ENCODE measurements around the gene SGSM1.

SGSM1 gene

DNA sequence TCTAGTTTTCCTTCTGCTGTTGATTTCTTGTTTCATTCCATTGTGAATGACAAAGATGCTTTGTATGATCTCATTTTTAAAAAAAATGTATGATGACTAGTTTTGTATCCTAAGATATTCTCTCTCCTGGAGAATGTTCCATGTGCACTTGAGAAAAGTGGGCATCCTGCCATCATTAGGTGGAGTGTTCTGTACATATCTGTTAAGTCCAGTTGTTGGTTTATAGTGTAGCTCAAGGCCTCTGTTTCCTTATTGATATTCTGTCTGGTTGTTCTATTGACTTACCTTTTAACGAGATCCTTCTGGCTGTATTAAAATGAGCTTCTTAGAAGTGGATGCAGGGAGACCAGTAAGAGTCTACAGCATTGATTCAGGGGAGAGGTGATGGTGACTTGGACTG is 35.2 kb downstream of the SGSM1 start:
- DNase-seq, result no peak

DNA sequence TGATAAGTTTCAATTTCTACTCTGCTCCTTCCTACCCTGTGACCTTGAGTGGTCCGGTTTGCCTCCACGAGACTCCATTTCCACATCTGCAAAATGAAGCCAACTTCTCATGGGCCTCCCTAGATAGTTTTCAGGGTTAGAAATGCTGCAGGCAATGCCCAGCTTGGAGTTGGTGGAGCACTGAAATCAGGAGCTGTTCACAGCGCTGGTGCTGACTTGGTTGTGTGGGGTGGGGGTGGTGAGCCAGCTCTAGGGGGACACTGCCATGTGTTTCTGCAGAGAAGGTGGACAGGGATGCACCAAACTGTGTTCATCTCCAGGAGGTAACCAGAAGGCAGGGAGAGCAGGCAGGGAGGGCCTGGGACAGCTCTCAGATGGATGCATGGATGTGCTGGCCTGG is 37.0 kb downstream of the SGSM1 start:
- no peak for DNase-seq

DNA sequence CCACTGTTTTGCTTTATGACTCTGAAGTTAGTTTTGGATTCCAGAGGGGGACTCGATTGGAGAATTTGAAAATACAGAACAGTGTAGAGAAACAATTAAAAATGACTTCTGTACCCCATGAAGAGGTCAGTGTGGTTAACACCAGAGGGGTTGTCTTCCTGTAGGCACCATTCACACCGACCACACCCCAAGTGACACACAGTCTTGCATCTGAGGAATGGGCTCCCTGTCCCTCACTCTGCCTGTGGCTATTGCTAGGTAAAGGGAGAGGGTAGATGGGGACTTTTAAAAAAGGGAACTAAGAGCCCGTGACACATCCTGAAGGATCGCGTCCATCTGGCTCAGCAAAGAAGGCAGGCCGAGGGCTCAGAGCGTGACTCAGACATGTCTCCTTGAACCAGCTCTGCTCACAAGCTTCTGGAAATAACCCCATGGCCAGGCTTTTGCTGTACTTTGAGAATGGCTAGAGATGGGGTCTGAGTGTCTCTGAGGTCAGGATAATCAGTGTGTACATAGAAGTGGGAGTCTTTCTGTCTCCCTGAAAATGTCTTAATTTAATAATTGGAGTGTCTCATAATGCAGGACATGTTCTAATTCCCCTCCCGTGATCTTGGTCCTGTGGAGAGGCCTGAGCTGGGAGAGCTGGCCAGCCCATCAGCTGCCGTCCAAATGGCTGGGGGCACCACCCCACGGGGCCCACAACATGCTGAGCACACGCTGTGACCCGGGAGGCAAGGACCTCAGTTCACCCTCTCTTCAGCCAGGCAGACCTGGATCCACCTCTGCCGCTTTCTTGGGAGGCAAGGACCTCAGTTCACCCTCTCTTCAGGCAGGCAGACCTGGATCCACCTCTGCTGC is 39.3 kb downstream of the SGSM1 start:
- DNase-seq, result no peak

DNA sequence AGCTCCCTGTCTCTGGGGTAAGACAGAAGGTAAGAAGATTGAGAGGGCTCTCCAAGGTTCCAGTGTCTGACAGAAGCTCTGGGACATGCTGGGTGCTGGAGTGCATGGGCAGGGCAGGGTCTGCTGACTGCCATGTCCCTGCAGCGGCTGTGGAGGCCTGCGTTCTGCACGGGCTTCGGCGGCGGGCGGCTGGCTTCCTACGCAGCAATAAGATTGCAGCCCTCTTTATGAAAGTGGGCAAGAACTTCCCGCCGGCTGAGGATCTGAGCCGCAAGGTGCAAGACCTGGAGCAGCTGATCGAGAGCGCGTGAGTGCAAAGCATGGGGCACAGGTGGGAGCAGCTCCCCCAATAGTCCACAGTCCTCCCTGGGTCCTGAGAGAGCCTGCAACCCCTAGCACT is 41.5 kb downstream of the SGSM1 start:
- no peak for DNase-seq

GRCh38 chr22:24848559-24849168 is 42.7 kb downstream of the SGSM1 start:
- DNase-seq, result no peak

GRCh38 chr22:24855794-24856193 is 49.8 kb downstream of the SGSM1 start:
- no peak for DNase-seq

DNA sequence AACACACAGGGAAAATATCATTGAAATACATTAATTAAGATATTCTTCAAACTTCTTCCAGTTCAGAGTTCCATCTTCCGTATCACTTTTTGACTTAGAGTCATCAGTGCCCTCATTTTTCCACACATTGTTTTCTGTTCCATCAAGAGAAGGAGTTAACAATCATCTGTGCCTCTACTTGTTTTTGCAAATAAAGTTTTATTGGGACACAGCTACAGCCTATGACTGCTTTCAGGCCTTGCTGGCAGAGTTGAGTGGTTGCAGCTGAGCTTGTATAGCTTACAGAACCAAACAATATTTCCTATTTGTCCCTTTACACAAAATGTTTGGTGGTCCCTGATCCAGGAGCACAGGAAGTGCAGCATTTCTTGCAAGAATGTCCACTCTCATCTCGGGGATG is 51.6 kb downstream of the SGSM1 start:
- no peak for DNase-seq

DNA sequence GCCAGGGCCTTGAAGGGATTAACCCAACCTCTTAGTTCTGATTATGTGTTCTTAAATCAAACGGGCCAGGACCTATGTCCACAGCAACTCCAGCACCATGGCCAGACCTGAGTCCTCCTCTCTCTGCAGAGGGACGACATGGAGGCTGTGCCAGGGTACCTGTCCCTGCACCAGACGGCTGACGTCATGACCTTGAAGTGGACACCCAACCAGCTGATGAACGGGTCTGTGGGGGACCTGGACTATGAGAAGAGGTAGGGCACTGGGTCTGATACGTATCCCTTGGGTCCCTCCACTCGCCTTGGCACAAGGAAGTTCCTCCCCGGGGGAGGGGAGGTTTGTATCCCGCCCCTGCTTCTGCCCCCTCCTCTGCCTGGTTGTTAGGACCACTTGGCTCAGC is 53.6 kb downstream of the SGSM1 start:
- no peak for DNase-seq

DNA sequence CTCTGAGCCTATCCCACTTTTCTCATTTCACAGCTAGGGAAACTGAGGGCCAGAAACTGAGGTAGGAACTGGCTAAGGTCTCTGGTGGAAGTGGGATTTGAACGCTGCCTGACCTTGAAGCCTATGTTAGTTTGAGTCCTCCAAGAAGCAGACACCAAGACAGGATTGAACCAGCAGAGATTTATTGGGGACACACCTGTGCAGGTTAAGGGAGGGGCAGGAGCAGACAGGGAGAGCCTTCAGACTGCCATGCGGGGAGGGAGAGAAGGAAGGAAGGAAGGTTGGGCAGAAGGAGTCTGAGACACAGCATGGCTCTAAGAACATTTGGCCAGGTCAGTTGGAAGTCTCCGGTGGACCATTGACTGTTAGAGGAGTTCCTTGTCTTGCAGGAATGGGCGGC is 59.5 kb downstream of the SGSM1 start:
- no peak for DNase-seq

DNA sequence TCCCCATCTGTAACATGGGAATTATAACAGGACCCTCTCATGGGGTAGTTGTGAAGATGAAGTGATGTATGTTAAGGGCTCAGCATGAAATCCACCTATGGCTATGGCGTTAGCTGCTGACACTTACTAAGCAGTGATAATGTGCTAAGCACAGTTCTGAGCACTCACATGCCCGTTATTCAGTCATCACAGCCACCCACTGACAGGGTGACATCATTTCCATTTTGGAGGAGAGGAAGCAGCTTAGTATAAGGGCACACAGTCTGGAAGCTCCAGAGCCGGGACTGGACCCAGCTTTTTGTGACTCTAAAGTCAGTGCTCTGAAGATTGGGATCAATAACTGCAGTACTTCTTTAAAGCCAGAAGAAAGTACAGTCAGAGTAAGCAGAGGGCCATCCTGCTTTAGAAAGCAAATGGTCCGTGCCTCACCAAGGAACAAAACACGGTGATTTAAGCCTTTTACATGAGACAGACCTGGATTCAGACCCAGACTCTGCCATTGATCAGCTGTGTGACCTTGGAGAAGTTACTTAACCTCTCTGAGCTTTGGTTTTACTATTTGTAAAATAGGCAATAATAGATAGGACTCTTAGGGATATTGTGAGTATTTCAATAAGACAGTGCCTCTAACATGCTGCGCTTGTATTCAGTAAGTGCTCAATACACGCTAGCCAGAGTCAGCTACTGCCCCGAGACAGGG is 61.5 kb downstream of the SGSM1 start:
- DNase-seq, result no peak

GRCh38 chr22:24868979-24869378 is 63.0 kb downstream of the SGSM1 start:
- no peak for DNase-seq

DNA sequence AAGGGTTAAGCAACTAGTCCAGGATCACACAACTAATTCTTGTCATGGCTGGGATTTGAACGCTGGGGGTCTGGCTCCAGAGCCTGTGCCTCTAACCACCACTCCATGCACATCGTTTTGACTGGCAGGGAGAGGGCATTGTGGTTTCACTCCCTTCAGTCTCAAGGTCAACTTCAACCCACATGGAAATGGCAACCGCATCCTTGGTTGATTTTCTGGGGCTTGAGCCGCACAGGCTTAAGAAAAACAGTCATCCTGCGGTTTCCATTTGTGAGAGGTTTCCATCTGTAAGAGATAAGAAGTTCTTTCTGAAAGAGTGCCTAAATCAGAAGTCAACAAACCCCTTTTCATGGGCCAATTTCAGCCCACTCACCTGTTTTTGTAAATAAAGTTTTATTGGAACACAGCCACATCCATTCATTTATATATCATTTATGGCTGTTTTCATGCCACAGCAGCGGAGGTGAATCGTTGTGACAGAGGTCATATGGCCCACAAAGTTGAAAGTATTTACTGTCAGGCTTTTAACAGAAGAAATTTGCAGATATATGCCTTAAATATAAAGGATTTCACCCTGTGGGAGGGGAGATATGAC is 65.7 kb downstream of the SGSM1 start:
- no peak for DNase-seq

- no peak for DNase-seq
Observed at GRCh38 chr22:24873226-24873625, 67.2 kb downstream of the SGSM1 start.

DNA sequence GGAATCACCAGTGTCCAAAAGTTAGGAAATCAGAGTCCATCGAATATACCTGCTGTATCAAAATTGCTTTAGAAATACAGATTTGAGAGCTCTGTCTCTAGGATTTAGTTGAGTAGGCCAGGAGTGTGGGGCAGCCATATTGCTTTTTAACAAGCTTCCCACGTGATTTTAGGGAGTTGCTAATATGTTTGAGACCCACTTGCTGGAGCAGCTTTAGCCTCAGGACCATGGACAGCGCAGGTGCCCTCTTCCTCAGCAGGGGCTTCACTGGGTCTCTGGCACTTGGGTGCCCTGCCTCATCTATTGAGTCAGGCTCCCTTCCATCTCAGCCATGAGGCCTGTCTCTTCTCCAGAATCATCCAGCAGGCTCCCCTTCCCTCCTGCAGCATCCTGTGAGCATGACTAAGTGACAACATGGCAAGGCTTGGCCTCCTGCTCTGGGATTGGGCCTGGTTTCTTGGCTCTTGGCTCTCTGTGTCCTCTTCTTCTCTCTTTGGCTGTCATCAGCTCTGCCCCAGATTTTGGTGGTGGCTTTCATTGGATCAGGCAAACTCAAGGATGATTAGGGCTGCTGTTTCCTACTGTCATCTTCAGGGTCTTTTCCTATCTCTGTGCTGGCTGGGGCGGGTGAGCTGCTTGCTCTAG is 70.0 kb downstream of the SGSM1 start:
- DNase-seq, result no peak

DNA sequence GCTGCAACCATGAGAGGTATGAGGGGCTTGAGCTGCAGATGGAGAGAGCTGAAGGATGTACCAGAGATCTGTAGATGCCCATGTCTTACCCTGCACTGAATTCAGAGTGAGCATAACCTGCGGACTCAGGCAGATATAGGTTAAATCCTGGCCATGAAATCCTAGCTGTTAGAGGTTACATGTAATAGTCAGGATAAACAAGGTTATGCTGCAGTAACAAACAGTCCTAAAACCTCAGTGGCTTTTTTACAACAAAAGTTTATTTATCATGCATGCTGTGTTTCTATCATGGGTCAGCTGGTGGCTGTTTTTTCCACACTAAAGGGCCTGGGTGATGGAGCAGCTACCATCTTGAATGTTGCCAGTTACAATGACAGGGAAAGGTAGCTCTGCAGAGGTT is 70.7 kb downstream of the SGSM1 start:
- DNase-seq, result no peak

GRCh38 chr22:24878969-24879368 is 73.0 kb downstream of the SGSM1 start:
- DNase-seq, result no peak

- no peak for DNase-seq
Observed at GRCh38 chr22:24883432-24883831, 77.4 kb downstream of the SGSM1 start.

- no peak for DNase-seq
Observed at GRCh38 chr22:24887260-24887659, 81.2 kb downstream of the SGSM1 start.

DNA sequence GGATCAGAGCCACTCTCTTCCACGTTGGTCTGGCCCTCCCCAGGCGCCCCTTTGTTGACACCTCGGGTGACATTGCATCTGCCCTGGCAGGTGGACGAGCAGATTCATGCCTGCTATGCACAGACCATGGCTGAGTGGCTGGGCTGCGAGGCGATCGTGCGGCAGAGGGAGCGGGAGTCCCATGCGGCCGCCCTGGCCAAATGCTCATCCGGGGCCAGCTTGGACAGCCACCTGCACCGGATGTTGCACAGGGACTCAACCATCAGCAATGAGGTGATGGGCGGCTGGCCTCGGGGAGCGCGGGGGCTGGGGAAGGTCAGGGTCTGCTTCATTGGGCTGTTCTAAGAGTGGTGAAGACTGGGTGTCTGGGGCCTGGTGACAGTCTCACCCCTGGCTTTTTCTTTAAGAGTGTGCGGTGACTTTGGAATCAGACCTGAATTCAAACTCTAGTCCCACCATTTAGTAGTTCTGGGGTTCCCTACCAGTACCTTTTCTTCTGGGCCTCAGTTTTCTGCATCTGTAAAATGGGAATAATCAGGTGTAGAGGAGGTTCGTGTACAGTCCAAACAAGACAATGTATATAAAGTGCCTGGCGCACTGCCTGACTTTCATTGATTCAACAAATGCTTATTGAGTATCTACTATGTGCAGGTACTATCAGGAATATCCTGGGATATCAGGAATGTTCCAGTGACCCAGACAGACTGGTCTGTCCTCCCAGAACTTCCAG is 87.5 kb downstream of the SGSM1 start:
- no peak for DNase-seq

DNA sequence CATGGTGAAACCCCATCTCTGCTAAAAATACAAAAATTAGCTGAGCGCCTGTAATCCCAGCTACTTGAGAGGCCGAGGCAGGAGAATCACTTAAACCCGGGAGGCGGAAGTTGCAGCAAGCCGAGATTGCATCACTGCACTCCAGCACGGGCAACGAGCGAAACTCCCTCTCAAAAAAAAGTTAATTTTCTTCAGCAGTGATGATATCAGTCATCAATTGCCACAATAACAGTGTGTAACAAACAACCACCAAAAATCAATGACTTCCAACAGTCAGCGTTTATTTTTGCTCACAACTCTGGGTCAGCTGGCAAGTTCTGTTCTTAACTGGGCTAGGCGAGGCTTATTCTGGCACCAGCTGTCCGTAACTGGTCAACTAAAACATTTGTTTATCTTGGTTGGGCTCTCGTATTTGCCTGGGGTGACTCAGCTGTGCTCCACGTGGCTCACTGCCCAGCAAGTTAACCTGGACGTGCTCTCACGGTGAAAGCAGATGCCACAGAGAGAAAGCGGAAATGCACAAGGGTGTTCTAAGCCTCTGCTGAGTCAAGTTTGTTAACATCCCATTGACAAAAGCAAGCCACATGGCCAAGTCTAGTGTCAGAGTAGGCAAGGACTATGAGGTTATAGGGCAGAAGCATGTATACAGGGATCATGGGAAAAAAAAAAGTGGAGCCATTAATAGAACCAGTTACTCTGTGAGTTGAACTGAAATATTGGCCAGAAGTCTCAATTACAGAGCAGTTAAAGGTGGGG is 88.4 kb downstream of the SGSM1 start:
- peak; percentile 61 for DNase-seq

DNA sequence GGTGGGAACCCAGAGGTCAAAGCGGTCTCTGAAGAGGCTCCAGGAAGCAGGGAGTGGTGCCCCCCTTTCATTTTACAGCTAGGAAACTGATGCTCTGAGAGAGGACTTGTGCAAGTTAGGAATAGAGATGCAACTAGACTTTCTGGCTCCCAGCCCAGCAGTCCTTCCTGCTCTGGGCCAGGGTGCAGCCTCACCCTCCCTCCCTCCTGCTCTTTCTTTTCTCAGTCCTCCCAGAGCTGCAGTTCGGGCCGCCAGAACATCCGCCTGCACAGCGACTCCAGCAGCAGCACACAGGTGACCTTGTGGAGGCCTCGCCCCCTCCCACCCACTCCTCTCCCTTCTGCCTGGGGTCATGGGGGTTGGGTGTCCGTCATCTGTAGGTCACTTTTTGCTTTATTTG is 89.0 kb downstream of the SGSM1 start:
- DNase-seq, result no peak

DNA sequence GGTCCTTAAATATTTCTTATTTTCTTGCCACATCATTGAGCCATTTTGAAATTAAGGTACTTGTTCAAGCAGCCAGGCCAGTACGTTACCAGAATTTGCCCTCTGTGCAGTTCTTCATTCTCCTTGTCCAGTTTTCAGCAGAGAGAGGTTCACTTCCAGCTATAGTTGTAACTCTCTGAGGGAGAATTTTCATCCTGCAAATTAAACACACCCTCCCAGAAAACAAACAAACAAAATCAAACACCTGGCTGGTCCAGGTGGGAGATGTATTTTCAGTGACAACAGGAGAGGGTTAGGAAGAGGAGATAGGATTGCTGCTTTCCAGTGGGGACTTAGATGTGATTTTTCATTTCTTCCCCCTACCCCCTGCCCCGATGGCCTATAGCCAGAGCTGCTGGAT is 95.4 kb downstream of the SGSM1 start:
- DNase-seq, result no peak

All from NCI-H345 (cell line).